ENCODE results near the gene CELF2. TPM values are rescaled to one million over a fixed set of nuclear protein-coding genes. Genes with fewer than 3 reads are reported as not detected.

The CELF2 gene
- total and polyA plus RNA-seq, 9 of the 15 experiments (the other 6 are each of a cell fraction or from before 2014, with no cell fraction given) = 4.0 to 20.3 (median 11.1) TPM

DNA sequence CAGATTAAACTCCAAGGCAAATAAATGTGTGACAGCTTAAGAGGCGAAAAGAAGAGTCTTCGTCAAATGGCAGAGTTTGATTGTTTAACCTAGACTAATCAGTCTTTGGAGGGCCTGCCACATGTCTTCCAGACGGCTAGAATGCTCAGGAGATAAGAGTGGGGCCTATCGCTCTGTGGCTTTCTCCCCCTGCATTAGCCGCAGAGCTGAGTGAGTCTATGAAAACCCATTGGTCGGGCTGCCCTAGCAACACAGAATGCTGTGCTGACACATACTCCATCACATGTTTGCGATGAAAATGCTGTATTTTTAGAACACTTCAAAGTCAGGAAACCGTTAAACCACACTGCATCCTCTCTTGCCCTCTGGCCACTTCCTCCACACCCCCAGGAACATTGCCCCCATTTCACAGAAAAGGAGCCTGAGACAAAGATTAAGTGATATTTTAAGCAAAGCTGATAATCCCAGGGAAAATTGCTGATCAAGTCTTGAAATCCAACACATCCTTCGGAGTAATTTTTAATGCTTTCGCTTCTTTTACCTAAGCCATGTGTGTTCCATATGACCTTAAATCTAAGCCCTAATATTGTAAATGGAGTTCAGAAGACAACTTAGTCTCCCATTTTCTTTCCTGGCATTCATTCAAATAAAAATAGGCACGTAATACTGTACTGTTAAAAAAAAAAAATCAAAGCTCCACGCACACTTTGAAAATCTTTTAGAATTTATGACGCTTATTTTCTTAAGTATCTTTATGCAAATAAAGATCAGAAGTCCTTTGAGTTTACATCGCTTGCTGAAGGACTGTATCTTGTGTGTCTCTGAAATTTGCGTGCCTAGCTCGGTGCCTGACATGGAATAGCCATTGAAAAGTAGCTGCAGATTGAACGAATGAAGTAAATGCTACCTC lies 161.2 kb downstream of the CELF2 start (continued):
- TF ChIP-seq, protein P1, sequence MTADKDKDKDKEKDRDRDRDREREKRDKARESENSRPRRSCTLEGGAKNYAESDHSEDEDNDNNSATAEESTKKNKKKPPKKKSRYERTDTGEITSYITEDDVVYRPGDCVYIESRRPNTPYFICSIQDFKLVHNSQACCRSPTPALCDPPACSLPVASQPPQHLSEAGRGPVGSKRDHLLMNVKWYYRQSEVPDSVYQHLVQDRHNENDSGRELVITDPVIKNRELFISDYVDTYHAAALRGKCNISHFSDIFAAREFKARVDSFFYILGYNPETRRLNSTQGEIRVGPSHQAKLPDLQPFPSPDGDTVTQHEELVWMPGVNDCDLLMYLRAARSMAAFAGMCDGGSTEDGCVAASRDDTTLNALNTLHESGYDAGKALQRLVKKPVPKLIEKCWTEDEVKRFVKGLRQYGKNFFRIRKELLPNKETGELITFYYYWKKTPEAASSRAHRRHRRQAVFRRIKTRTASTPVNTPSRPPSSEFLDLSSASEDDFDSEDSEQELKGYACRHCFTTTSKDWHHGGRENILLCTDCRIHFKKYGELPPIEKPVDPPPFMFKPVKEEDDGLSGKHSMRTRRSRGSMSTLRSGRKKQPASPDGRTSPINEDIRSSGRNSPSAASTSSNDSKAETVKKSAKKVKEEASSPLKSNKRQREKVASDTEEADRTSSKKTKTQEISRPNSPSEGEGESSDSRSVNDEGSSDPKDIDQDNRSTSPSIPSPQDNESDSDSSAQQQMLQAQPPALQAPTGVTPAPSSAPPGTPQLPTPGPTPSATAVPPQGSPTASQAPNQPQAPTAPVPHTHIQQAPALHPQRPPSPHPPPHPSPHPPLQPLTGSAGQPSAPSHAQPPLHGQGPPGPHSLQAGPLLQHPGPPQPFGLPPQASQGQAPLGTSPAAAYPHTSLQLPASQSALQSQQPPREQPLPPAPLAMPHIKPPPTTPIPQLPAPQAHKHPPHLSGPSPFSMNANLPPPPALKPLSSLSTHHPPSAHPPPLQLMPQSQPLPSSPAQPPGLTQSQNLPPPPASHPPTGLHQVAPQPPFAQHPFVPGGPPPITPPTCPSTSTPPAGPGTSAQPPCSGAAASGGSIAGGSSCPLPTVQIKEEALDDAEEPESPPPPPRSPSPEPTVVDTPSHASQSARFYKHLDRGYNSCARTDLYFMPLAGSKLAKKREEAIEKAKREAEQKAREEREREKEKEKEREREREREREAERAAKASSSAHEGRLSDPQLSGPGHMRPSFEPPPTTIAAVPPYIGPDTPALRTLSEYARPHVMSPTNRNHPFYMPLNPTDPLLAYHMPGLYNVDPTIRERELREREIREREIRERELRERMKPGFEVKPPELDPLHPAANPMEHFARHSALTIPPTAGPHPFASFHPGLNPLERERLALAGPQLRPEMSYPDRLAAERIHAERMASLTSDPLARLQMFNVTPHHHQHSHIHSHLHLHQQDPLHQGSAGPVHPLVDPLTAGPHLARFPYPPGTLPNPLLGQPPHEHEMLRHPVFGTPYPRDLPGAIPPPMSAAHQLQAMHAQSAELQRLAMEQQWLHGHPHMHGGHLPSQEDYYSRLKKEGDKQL (CRISPR knock-in tag; IDR thresholded peaks at IDR 0.05; ENCODE audit: borderline replicate concordance) = no peak
- TF ChIP-seq ZNF280A (IDR thresholded peaks at IDR 0.05; ENCODE audit: low read depth, partially characterized antibody) (no peak), ZNF175 (CRISPR knock-in tag; IDR thresholded peaks at IDR 0.05; ENCODE audit: low read depth) (no peak), FOXK2 (conservative IDR thresholded peaks at IDR 0.05 in 1 of 2, IDR thresholded peaks at IDR 0.05 in 1 of 2; ENCODE audit: low read depth in 2 of 2) (peak in 1 of 2 experiments; percentile 49; a peak in 2 of 4 replicates), STAT5B (CRISPR knock-in tag; IDR thresholded peaks at IDR 0.05) (no peak), RAD21 (CRISPR knock-in tag; conservative IDR thresholded peaks at IDR 0.05 in 1 of 2, IDR thresholded peaks at IDR 0.05 in 1 of 2) (peak; percentile 1 to 9; a peak in 1 of 4 replicates), TRIM24 (IDR thresholded peaks at IDR 0.05) (peak; percentile 75 to 89; a peak in 3 of 4 replicates), KLF6 (CRISPR knock-in tag; IDR thresholded peaks at IDR 0.05; ENCODE audit: borderline replicate concordance) (0 out of 2 replicates have a peak, but pooled peaks have one; percentile 35), CBFA2T3 (IDR thresholded peaks at IDR 0.05) (peak; percentile 97), FOXA1 (IDR thresholded peaks at IDR 0.05; ENCODE audit: borderline replicate concordance) (no peak), ZNF165 (CRISPR knock-in tag; IDR thresholded peaks at IDR 0.05; ENCODE audit: borderline replicate concordance) (no peak), TEAD4 (IDR thresholded peaks at IDR 0.05; ENCODE audit: low read length) (peak; percentile 97), TEAD4 (CRISPR knock-in tag; IDR thresholded peaks at IDR 0.05; ENCODE audit: borderline replicate concordance) (peak; percentile 80; the same call in 1 of the 2 replicates), SMAD4 (CRISPR knock-in tag; conservative IDR thresholded peaks at IDR 0.05) (peak; percentile 99), POLR2B (IDR thresholded peaks at IDR 0.05; ENCODE audit: low read depth, partially characterized antibody) (no peak), CREM (IDR thresholded peaks at IDR 0.05; ENCODE audit: low read depth) (peak; percentile 84), ZNF561 (CRISPR knock-in tag; conservative IDR thresholded peaks at IDR 0.05) (no peak)
- TF ChIP-seq, protein P2, sequence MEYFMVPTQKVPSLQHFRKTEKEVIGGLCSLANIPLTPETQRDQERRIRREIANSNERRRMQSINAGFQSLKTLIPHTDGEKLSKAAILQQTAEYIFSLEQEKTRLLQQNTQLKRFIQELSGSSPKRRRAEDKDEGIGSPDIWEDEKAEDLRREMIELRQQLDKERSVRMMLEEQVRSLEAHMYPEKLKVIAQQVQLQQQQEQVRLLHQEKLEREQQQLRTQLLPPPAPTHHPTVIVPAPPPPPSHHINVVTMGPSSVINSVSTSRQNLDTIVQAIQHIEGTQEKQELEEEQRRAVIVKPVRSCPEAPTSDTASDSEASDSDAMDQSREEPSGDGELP (CRISPR knock-in tag; IDR thresholded peaks at IDR 0.05; ENCODE audit: borderline replicate concordance) = peak; percentile 93

All from K562 (cell line).